ENCODE measurements around the gene APOBEC3A. TPM values are rescaled to one million over a fixed set of nuclear protein-coding genes. Genes with fewer than 3 reads are reported as not detected.
A peak's percentile ranks its signal among the peaks of the same experiment; 100 is the strongest.
"Not testable (repeated sequence)": the region's sequence is repeated elsewhere in the genome, so short reads cannot be mapped to it uniquely, and the experiment has no call there.

Gene APOBEC3A
- total RNA-seq, 4 donors from 2014 or later: 3.3 TPM; not detected in 3

- H3K27ac ChIP-seq: no peak overlapping the region
- H3K4me3 ChIP-seq: no peak overlapping the region
- WGBS, 2 donors: 85 to 90% methylated on average over 7 of the region's 7 CpGs
- no peaks in the 10 kb centered on the region for H3K9me3 ChIP-seq
- TF ChIP-seq CTCF (IDR thresholded peaks at IDR 0.05): no peak
- no peak for TF ChIP-seq EP300 (IDR thresholded peaks at IDR 0.05)
- no peak for TF ChIP-seq POLR2A (IDR thresholded peaks at IDR 0.05)
- no peaks in the 10 kb centered on the region for H3K27me3 ChIP-seq
- H3K4me1 ChIP-seq: no peaks in the 10 kb centered on the region
- DNase-seq (ENCODE audit: low spot score in 2 of 2): no peak
- no peaks in the 10 kb centered on the region for H3K36me3 ChIP-seq
Observed at GRCh38 chr22:38974826-38975175, 17.4 kb downstream of the APOBEC3A start.

- H3K4me1 ChIP-seq: peaks cover 0 to 14% (median 3%) of the 10 kb centered on the region in 4 donors
- H3K9me3 ChIP-seq; H3K27ac ChIP-seq; DNase-seq (ENCODE audit: low spot score in 2 of 2); H3K27me3 ChIP-seq; H3K36me3 ChIP-seq; H3K4me3 ChIP-seq: not testable (repeated sequence)
- WGBS, 2 donors: 91 to 97% methylated on average over 4 of the region's 4 CpGs
Observed at GRCh38 chr22:38977289-38977688, 19.9 kb downstream of the APOBEC3A start.

DNA sequence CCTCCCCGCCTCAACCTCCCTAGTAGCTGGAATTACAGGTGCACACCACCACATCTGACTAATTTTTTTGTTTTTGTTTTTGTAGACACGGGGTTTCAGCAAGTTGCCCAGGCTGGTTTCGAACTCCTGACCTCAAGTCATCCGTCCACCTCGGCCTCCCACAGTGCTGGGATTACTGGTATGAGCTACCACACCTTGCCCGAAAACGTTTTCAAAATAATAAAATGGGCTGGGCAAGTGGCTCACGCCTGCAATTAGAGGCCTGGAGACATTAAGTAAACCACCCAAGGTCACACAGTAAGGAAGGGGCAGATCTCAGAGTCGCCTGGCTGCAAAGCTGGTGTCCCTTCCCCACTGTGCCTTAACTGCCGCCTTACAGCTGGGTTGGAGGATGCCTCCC is 23.2 kb downstream of the APOBEC3A start:
- DNase-seq (ENCODE audit: low spot score in 2 of 2); H3K27ac ChIP-seq; H3K27me3 ChIP-seq; H3K36me3 ChIP-seq; H3K9me3 ChIP-seq; H3K4me3 ChIP-seq: not testable (repeated sequence)
- H3K4me1 ChIP-seq: peaks cover 0 to 22% (median 7%) of the 10 kb centered on the region in 4 donors
- 68 to 79% methylated on average over 10 of the region's 10 CpGs for WGBS, 2 donors

GRCh38 chr22:38981005-38981991 is 23.9 kb downstream of the APOBEC3A start:
- Histone ChIP-seq H3K4me1 (peaks cover 0 to 22% (median 7%) of the 10 kb centered on the region in 4 donors), H3K27ac (peak overlapping the region in 3 of 4 donors; percentile 69 to 80 (median 76)), H3K27me3 (no peaks in the 10 kb centered on the region), H3K4me3 (peak overlapping the region in 3 of 4 donors; percentile 35 to 56 (median 54)), H3K9me3 (no peaks in the 10 kb centered on the region), H3K36me3 (no peaks in the 10 kb centered on the region)
- DNase-seq (ENCODE audit: low spot score in 2 of 2): no peak
- peak in 1 of 5 experiments; percentile 4 for TF ChIP-seq CTCF (IDR thresholded peaks at IDR 0.05)
- no peak for TF ChIP-seq POLR2A (IDR thresholded peaks at IDR 0.05)
- 24 to 27% methylated on average over 24 to 27 of the region's 27 CpGs for WGBS, 2 donors

DNA sequence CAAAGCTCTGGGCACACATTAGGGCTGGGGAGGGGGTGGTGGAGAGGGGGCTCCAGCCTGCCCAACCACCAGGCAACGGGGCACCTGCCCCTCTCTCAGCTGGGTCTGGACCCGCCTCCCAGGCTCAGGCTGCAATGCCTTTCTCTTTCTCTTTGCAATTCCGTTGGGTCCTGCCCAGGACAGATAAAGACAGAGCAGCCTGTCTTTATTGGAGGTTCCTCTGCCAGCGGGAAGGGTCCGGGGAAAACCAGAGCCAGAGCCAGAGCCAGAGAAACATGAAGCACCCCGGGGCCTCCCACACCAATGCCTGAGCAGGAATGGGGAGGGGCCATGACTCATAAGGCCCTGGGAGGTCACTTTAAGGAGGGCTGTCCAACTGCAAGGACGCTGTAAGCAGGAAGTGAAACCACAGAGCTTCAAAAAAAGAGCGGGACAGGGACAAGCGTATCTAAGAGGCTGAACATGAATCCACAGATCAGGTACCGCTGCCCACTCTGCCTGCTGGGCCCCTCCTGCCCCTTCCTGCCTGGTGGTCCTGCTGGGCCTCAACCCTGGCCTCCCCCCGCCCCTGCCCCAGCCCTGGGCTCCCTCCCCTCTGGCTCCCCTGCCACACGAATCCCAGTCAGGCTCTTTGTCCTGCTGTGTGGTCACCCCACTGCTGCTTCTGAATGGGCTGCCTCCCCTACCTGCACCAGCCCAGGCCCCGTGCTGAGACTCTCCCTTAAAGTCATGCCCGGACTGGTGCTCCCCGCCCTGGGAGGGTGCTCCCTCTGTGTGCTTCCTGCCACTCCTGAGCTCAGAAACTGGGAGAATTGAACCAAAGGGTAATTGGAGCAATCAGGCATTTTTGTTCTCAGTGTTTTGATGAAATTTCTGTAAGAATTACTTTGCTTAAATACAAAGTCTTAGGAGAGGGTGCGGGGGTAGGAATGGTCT is 24.9 kb downstream of the APOBEC3A start, which contains the start of gene APOBEC3B:
Gene APOBEC3B, plus strand, starts transcription at position 356 of the 936 bp plus-strand sequence. Its CDS starts 107 bp downstream, at position 463.
- TF ChIP-seq EP300 (IDR thresholded peaks at IDR 0.05) (peak in 1 of 2 donors; percentile 65), POLR2A (IDR thresholded peaks at IDR 0.05) (no peak), CTCF (IDR thresholded peaks at IDR 0.05) (no peak)
- H3K4me3 ChIP-seq: peak within 1 kb of the TSS in 3 of 4 donors; percentile 35 to 56 (median 54)
- peaks cover 0 to 22% (median 7%) of the 10 kb centered on the region in 4 donors for H3K4me1 ChIP-seq
- DNase-seq (ENCODE audit: low spot score in 2 of 2): peak; percentile 68 to 88
- H3K9me3 ChIP-seq: no peaks in the 10 kb centered on the region
- no peaks in the 10 kb centered on the region for H3K27me3 ChIP-seq
- 9 to 14% methylated on average over 11 to 16 of the region's 16 CpGs for WGBS, 2 donors
- no peaks in the 10 kb centered on the region for H3K36me3 ChIP-seq
- H3K27ac ChIP-seq: peak within 1 kb of the TSS in 3 of 4 donors; percentile 69 to 80 (median 76)
